PFSK-1 (cell line): ENCODE measurements around the gene TSKU.

Experiments used
- POLR2AphosphoS5 ChIP-seq: IDR thresholded peaks from 2 replicates; pipeline ENCODE4 v1.6.1; 2012; ENCODE audit warnings: low read depth, mild to moderate bottlenecking, control low read depth, low read length, moderate library complexity
- TAF1 ChIP-seq: IDR thresholded peaks from 2 replicates; pipeline ENCODE4 v1.6.1; 2012; ENCODE audit warnings: low read length, control low read depth, borderline replicate concordance; ENCODE audit not compliant: insufficient read depth
- TF ChIP-seq, protein P1 (sequence below), 2 experiments: IDR thresholded peaks; 2 replicates each; pipeline versions ENCODE4 v1.6.1 to v1.8.0; 2011 to 2012; ENCODE audit warnings: low read depth in 2 of 2, low read length in 2 of 2, control low read depth in 1 of 2, inconsistent platforms in 1 of 2, mild to moderate bottlenecking in 1 of 2, moderate library complexity in 1 of 2; ENCODE audit not compliant: insufficient read depth in 1 of 2

DNA sequence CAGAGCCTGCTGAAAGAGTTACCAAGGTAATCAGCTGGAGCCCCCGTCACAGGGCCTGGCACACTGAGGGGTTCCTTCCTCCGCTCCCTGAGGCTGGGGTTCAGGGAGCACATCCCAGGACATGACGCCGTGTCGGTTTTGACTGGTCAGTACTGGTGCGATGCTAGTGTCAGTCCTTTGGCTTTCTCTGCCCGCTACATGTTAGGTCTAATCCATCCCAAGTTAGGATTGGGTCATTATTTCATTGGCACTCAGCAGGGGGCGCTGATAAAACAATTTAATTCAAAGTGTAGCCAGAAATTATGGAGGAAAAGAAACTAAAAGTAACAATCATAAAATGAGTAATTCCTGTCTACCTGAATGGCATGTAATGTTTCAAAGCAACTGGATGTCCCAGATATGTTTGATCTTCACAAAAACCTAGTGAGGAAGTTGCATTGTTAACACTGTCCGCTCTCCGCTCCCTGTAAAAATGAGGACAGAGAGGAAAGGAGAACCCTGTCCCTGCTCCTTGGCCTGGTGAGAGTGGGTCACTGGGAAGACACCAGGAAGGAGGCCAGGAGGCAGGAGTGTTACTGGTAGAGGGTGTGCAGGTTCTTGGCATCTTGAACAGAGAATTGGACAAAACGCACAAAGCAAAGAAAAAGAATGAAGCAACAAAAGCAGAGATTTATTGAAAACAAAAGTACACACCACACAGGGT, 27.1 kb downstream of the TSKU start:
- no peak for TF ChIP-seq POLR2AphosphoS5
- TF ChIP-seq TAF1, result no peak
- TF ChIP-seq, protein P1, sequence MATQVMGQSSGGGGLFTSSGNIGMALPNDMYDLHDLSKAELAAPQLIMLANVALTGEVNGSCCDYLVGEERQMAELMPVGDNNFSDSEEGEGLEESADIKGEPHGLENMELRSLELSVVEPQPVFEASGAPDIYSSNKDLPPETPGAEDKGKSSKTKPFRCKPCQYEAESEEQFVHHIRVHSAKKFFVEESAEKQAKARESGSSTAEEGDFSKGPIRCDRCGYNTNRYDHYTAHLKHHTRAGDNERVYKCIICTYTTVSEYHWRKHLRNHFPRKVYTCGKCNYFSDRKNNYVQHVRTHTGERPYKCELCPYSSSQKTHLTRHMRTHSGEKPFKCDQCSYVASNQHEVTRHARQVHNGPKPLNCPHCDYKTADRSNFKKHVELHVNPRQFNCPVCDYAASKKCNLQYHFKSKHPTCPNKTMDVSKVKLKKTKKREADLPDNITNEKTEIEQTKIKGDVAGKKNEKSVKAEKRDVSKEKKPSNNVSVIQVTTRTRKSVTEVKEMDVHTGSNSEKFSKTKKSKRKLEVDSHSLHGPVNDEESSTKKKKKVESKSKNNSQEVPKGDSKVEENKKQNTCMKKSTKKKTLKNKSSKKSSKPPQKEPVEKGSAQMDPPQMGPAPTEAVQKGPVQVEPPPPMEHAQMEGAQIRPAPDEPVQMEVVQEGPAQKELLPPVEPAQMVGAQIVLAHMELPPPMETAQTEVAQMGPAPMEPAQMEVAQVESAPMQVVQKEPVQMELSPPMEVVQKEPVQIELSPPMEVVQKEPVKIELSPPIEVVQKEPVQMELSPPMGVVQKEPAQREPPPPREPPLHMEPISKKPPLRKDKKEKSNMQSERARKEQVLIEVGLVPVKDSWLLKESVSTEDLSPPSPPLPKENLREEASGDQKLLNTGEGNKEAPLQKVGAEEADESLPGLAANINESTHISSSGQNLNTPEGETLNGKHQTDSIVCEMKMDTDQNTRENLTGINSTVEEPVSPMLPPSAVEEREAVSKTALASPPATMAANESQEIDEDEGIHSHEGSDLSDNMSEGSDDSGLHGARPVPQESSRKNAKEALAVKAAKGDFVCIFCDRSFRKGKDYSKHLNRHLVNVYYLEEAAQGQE (IDR thresholded peaks at IDR 0.05; ENCODE audit: insufficient read depth in 1 of 2, low read depth in 2 of 2, low read length in 2 of 2), result no peak
